K562 (cell line): ENCODE measurements around the gene APC. TPM values are rescaled to one million over a fixed set of nuclear protein-coding genes. Genes with fewer than 3 reads are reported as not detected.

ENCODE experiments used
- C11orf30 ChIP-seq: fragments of 450-650 bp; IDR thresholded peaks from 2 replicates; pipeline ENCODE4 v1.6.1; 2016; ENCODE audit warnings: low read depth, mild to moderate bottlenecking
- ETV5 ChIP-seq: sonication (generic); formaldehyde crosslinking; IDR thresholded peaks from 2 replicates; pipeline ENCODE4 v1.4.0; 2020; ENCODE audit warnings: low read depth, mild to moderate bottlenecking, missing genetic modification reagents
- GATA2 ChIP-seq: sonication (generic); formaldehyde crosslinking; IDR thresholded peaks from 2 replicates; pipeline ENCODE4 v1.4.0; 2020; ENCODE audit warnings: mild to moderate bottlenecking, missing genetic modification reagents
- HNRNPUL1 ChIP-seq: fragments of 200-400 bp; formaldehyde crosslinking; IDR thresholded peaks from 2 replicates; pipeline ENCODE4 v1.6.1; 2017; ENCODE audit warnings: low read length
- KLF16 ChIP-seq: IDR thresholded peaks from 2 replicates; pipeline ENCODE4 v1.6.1; 2016; ENCODE audit warnings: antibody characterized with exemption
- MYC ChIP-seq, 2 experiments: fragments of 250-450 bp in 1 of 2; sonication (Bioruptor Pico) in 1 of 2; IDR thresholded peaks; 2 replicates each; pipeline versions ENCODE4 v1.5.1 to v1.6.1; 2012 to 2021; ENCODE audit warnings: low read depth in 2 of 2, borderline replicate concordance in 1 of 2, improper control_type of control experiment in 1 of 2, low read length in 1 of 2, mild to moderate bottlenecking in 1 of 2, moderate library complexity in 1 of 2
- NFYB ChIP-seq: IDR thresholded peaks from 2 replicates; pipeline ENCODE4 v1.6.1; 2011; ENCODE audit warnings: mild to moderate bottlenecking, moderate library complexity; ENCODE audit not compliant: insufficient read length; ENCODE audit errors: extremely low read depth
- NR2C1 ChIP-seq, 2 experiments: fragments of 450-650 bp; IDR thresholded peaks; 2 replicates each; pipeline ENCODE4 v1.6.1; 2017; ENCODE audit warnings: mild to moderate bottlenecking in 2 of 2, antibody characterized with exemption in 1 of 2, inconsistent platforms in 1 of 2, missing compliant biosample characterization in 1 of 2, missing genetic modification characterization in 1 of 2
- PTBP1 ChIP-seq: fragments of 200-400 bp; formaldehyde crosslinking; IDR thresholded peaks from 2 replicates; pipeline ENCODE4 v1.6.1; 2017; ENCODE audit warnings: low read depth, low read length
- RBM22 ChIP-seq: fragments of 200-400 bp; formaldehyde crosslinking; IDR thresholded peaks from 2 replicates; pipeline ENCODE4 v1.6.1; 2018; ENCODE audit warnings: low read length, low read depth; ENCODE audit not compliant: poor library complexity, severe bottlenecking
- ZNF146 ChIP-seq: IDR thresholded peaks from one replicate; pipeline ENCODE4 v1.6.1; 2018; ENCODE audit warnings: missing compliant biosample characterization; ENCODE audit not compliant: unreplicated experiment
- ZNF431 ChIP-seq: sonication (generic); formaldehyde crosslinking; IDR thresholded peaks from 2 replicates; pipeline ENCODE4 v1.8.0; 2022; ENCODE audit warnings: mild to moderate bottlenecking, missing genetic modification reagents
- ZNF695 ChIP-seq: fragments of 450-650 bp; formaldehyde crosslinking; IDR thresholded peaks from 2 replicates; pipeline ENCODE4 v1.4.0; 2020; ENCODE audit warnings: mild to moderate bottlenecking, moderate library complexity
- polyA plus RNA-seq, 8 experiments: library from polyadenylated mRNA; depleted of rRNA in 4 of 8; stranded (reverse) in 5 of 8; unstranded in 3 of 8; fragments of >200 nt; fragmentation: Nextera tagmentation in 2 of 8; fragmentation: Illumina TruSeq in 1 of 8; extraction: Ambion mirVana in 2 of 8; extraction: Trizol in 1 of 8; gene quantifications; 2 replicates each; pipeline versions ENCODE4 v1.2.1 to v1.2.3, GENCODE V29; 2011 to 2014; ENCODE audit warnings: inconsistent platforms in 1 of 8, missing spikeins in 1 of 8
- total RNA-seq, 7 experiments: library from RNA; depleted of rRNA in 6 of 7; stranded (reverse); fragments of >200 nt in 6 of 7; fragmentation: Illumina TruSeq in 2 of 7; extraction: Trizol in 2 of 7; gene quantifications; 2 replicates each; pipeline versions ENCODE4 v1.2.1 to v1.2.3, GENCODE V29; 2011 to 2021; ENCODE audit warnings: low replicate concordance in 1 of 7
- TF ChIP-seq, protein P1 (sequence below), 2 experiments: fragments of 250-450 bp in 1 of 2; fragments of 450-650 bp in 1 of 2; sonication (Bioruptor Pico) in 1 of 2; IDR thresholded peaks; 2 replicates each; pipeline versions ENCODE4 v1.6.1 to v1.8.0; 2016 to 2021; ENCODE audit warnings: mild to moderate bottlenecking in 2 of 2, moderate library complexity in 2 of 2, missing compliant biosample characterization in 1 of 2, missing genetic modification characterization in 1 of 2
- TF ChIP-seq, protein P2 (sequence below): fragments of 450-650 bp; IDR thresholded peaks from 2 replicates; pipeline ENCODE4 v1.6.1; 2018; ENCODE audit not compliant: partially characterized antibody
- TF ChIP-seq, protein P3 (sequence below): fragments of 250-450 bp; sonication (Bioruptor Pico); IDR thresholded peaks from 2 replicates; pipeline ENCODE4 v1.8.0; 2021; ENCODE audit warnings: borderline replicate concordance, mild to moderate bottlenecking, moderate library complexity; ENCODE audit not compliant: poor library complexity, severe bottlenecking
- TF ChIP-seq, protein P4 (sequence below): fragments of 450-650 bp; formaldehyde crosslinking; IDR thresholded peaks from 2 replicates; pipeline ENCODE4 v1.4.0; 2020; ENCODE audit warnings: mild to moderate bottlenecking
- TF ChIP-seq, protein P5 (sequence below): conservative IDR thresholded peaks from 2 replicates; pipeline ENCODE4 v1.6.1; 2011; ENCODE audit warnings: low read depth, mild to moderate bottlenecking, low read length; ENCODE audit not compliant: control insufficient read depth

APC gene
- total and polyA plus RNA-seq, 9 of the 15 experiments (the other 6 are each of a cell fraction or from before 2014, with no cell fraction given), result 5.7 to 29.5 (median 15.4) TPM

DNA sequence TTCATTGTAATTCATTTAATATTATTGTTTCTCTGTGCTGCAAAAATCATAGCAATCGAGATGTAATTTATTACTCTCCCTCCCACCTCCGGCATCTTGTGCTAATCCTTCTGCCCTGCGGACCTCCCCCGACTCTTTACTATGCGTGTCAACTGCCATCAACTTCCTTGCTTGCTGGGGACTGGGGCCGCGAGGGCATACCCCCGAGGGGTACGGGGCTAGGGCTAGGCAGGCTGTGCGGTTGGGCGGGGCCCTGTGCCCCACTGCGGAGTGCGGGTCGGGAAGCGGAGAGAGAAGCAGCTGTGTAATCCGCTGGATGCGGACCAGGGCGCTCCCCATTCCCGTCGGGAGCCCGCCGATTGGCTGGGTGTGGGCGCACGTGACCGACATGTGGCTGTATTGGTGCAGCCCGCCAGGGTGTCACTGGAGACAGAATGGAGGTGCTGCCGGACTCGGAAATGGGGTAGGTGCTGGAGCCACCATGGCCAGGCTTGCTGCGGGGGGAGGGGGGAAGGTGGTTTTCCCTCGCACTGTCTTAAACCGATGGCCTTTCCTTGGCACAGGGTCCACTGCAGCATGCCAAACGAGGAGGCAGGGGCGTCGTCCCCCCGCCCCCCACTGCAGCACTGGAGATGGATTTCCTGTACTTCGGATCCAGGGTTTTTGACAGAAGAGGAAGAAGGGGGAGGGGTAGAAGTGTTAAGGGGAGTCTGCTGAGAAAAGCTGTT is at the start of gene APC (continued):
- TF ChIP-seq, protein P1, sequence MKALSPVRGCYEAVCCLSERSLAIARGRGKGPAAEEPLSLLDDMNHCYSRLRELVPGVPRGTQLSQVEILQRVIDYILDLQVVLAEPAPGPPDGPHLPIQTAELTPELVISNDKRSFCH (CRISPR knock-in tag; IDR thresholded peaks at IDR 0.05), result no peak
- TF ChIP-seq, protein P1 (tag; IDR thresholded peaks at IDR 0.05), result peak; percentile 63; the same call in 1 of the 2 replicates
- TF ChIP-seq RBM22 (peak; percentile 24), ZNF146 (CRISPR knock-in tag) (no peak), MYC (IDR thresholded peaks at IDR 0.05; ENCODE audit: low read depth, low read length) (peak; percentile 89), MYC (CRISPR knock-in tag; IDR thresholded peaks at IDR 0.05; ENCODE audit: borderline replicate concordance, low read depth) (peak; percentile 84; the same call in 1 of the 2 replicates), NFYB (peak; percentile 85), PTBP1 (no peak), HNRNPUL1 (no peak), C11orf30 (peak; percentile 53; the same call in 1 of the 2 replicates), NR2C1 (IDR thresholded peaks at IDR 0.05) (no peak; the same call in 1 of the 2 replicates), NR2C1 (tag; IDR thresholded peaks at IDR 0.05) (no peak), ZNF695 (no peak), ZNF431 (peak; percentile 79), ETV5 (no peak), GATA2 (CRISPR knock-in tag) (no peak), KLF16 (0 out of 2 replicates have a peak, but pooled peaks have one; percentile 7)
- TF ChIP-seq, protein P2, sequence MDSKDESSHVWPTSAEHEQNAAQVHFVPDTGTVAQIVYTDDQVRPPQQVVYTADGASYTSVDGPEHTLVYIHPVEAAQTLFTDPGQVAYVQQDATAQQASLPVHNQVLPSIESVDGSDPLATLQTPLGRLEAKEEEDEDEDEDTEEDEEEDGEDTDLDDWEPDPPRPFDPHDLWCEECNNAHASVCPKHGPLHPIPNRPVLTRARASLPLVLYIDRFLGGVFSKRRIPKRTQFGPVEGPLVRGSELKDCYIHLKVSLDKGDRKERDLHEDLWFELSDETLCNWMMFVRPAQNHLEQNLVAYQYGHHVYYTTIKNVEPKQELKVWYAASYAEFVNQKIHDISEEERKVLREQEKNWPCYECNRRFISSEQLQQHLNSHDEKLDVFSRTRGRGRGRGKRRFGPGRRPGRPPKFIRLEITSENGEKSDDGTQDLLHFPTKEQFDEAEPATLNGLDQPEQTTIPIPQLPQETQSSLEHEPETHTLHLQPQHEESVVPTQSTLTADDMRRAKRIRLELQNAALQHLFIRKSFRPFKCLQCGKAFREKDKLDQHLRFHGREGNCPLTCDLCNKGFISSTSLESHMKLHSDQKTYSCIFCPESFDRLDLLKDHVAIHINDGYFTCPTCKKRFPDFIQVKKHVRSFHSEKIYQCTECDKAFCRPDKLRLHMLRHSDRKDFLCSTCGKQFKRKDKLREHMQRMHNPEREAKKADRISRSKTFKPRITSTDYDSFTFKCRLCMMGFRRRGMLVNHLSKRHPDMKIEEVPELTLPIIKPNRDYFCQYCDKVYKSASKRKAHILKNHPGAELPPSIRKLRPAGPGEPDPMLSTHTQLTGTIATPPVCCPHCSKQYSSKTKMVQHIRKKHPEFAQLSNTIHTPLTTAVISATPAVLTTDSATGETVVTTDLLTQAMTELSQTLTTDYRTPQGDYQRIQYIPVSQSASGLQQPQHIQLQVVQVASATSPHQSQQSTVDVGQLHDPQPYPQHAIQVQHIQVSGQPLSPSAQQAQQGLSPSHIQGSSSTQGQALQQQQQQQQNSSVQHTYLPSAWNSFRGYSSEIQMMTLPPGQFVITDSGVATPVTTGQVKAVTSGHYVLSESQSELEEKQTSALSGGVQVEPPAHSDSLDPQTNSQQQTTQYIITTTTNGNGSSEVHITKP, result peak; percentile 47
- TF ChIP-seq, protein P3, sequence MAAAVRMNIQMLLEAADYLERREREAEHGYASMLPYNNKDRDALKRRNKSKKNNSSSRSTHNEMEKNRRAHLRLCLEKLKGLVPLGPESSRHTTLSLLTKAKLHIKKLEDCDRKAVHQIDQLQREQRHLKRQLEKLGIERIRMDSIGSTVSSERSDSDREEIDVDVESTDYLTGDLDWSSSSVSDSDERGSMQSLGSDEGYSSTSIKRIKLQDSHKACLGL (CRISPR knock-in tag), result no peak
- TF ChIP-seq, protein P4, sequence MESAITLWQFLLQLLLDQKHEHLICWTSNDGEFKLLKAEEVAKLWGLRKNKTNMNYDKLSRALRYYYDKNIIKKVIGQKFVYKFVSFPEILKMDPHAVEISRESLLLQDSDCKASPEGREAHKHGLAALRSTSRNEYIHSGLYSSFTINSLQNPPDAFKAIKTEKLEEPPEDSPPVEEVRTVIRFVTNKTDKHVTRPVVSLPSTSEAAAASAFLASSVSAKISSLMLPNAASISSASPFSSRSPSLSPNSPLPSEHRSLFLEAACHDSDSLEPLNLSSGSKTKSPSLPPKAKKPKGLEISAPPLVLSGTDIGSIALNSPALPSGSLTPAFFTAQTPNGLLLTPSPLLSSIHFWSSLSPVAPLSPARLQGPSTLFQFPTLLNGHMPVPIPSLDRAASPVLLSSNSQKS (CRISPR knock-in tag), result no peak
- TF ChIP-seq, protein P5, sequence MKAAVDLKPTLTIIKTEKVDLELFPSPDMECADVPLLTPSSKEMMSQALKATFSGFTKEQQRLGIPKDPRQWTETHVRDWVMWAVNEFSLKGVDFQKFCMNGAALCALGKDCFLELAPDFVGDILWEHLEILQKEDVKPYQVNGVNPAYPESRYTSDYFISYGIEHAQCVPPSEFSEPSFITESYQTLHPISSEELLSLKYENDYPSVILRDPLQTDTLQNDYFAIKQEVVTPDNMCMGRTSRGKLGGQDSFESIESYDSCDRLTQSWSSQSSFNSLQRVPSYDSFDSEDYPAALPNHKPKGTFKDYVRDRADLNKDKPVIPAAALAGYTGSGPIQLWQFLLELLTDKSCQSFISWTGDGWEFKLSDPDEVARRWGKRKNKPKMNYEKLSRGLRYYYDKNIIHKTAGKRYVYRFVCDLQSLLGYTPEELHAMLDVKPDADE, result no peak; the same call in 1 of the 2 replicates
